UCSD-AML1 (cell line): Measurements from ENCODE around the gene GCM1.

ENCODE experiments used
- DNase-seq: peaks from one replicate; lab custom pipeline; 2025; ENCODE audit not compliant: unreplicated experiment; lab: John Stamatoyannopoulos, UW

Gene GCM1

GRCh38 chr6:53154071-53154470, 5.4 kb upstream of the GCM1 start:
- no peak for DNase-seq

- DNase-seq = no peak
These were observed 3.9 kb upstream of the GCM1 start for GRCh38 chr6:53152576-53152975.

- peak; percentile 17 for DNase-seq
These were observed 3.0 kb upstream of the GCM1 start for GRCh38 chr6:53151676-53152075.

GRCh38 chr6:53144802-53145201, 3.8 kb downstream of the GCM1 start:
- no peak for DNase-seq

GRCh38 chr6:53143710-53144109, 4.9 kb downstream of the GCM1 start:
- no peak for DNase-seq

GRCh38 chr6:53142810-53143209, 5.8 kb downstream of the GCM1 start:
- DNase-seq = no peak

- no peak for DNase-seq
These were observed 8.7 kb downstream of the GCM1 start for GRCh38 chr6:53139841-53140413.

GRCh38 chr6:53136000-53136609, 12.5 kb downstream of the GCM1 start:
- no peak for DNase-seq

- no peak for DNase-seq
These were observed 13.9 kb downstream of the GCM1 start for GRCh38 chr6:53134601-53135235.

- no peak for DNase-seq
These were observed 14.7 kb downstream of the GCM1 start for GRCh38 chr6:53133961-53134360.

- no peak for DNase-seq
These were observed 17.9 kb downstream of the GCM1 start for GRCh38 chr6:53130569-53131290.

GRCh38 chr6:53128842-53129241, 19.8 kb downstream of the GCM1 start:
- DNase-seq = no peak

GRCh38 chr6:53125276-53125675, 23.4 kb downstream of the GCM1 start:
- DNase-seq = no peak

GRCh38 chr6:53124131-53124800, 24.4 kb downstream of the GCM1 start:
- no peak for DNase-seq

GRCh38 chr6:53119772-53120409, 28.8 kb downstream of the GCM1 start:
- DNase-seq = no peak

- no peak for DNase-seq
These were observed 29.3 kb downstream of the GCM1 start for GRCh38 chr6:53119349-53119748.

- no peak for DNase-seq
These were observed 32.9 kb downstream of the GCM1 start for GRCh38 chr6:53115741-53116140.

GRCh38 chr6:53115113-53115512, 33.5 kb downstream of the GCM1 start:
- no peak for DNase-seq

GRCh38 chr6:53113742-53114141, 34.9 kb downstream of the GCM1 start:
- no peak for DNase-seq

GRCh38 chr6:53112871-53113270, 35.8 kb downstream of the GCM1 start:
- no peak for DNase-seq

GRCh38 chr6:53112404-53112803, 36.2 kb downstream of the GCM1 start:
- no peak for DNase-seq
